GM10847 (cell line): ENCODE data around the gene GREB1L.

Source experiments
- POLR2A ChIP-seq: IDR thresholded peaks from 2 replicates; pipeline ENCODE4 v1.6.1; 2011; ENCODE audit not compliant: insufficient read length; ENCODE audit errors: extremely low read depth

Gene GREB1L

GRCh38 chr18:21386523-21387240 lies 144.7 kb downstream of the GREB1L start:
- no peak for TF ChIP-seq POLR2A

- TF ChIP-seq POLR2A, result no peak
Observed at GRCh38 chr18:21387886-21388285, 145.9 kb downstream of the GREB1L start.

- no peak for TF ChIP-seq POLR2A
Observed at GRCh38 chr18:21389283-21389682, 147.3 kb downstream of the GREB1L start.

GRCh38 chr18:21389903-21390302 lies 147.9 kb downstream of the GREB1L start:
- no peak for TF ChIP-seq POLR2A

GRCh38 chr18:21391074-21391673 lies 149.1 kb downstream of the GREB1L start:
- TF ChIP-seq POLR2A, result no peak

GRCh38 chr18:21393986-21394385 lies 152.0 kb downstream of the GREB1L start:
- no peak for TF ChIP-seq POLR2A

- TF ChIP-seq POLR2A, result no peak
Observed at GRCh38 chr18:21398121-21398520, 156.1 kb downstream of the GREB1L start.

GRCh38 chr18:21402272-21402671 lies 160.2 kb downstream of the GREB1L start:
- TF ChIP-seq POLR2A, result no peak

GRCh38 chr18:21404426-21404825 lies 162.4 kb downstream of the GREB1L start:
- no peak for TF ChIP-seq POLR2A

GRCh38 chr18:21406116-21406515 lies 164.1 kb downstream of the GREB1L start:
- no peak for TF ChIP-seq POLR2A

- no peak for TF ChIP-seq POLR2A
Observed at GRCh38 chr18:21408681-21409080, 166.6 kb downstream of the GREB1L start.

GRCh38 chr18:21433436-21433835 lies 191.4 kb downstream of the GREB1L start:
- TF ChIP-seq POLR2A, result no peak

GRCh38 chr18:21439431-21439846 lies 197.4 kb downstream of the GREB1L start:
- TF ChIP-seq POLR2A, result no peak

- TF ChIP-seq POLR2A, result no peak
Observed at GRCh38 chr18:21441670-21442069, 199.6 kb downstream of the GREB1L start.

GRCh38 chr18:21443776-21444464 lies 201.9 kb downstream of the GREB1L start:
- TF ChIP-seq POLR2A, result no peak
